GM18520 (cell line): ENCODE results near the gene EDN2.

Experiments
- ATAC-seq: cut with Tn5 transposase; IDR thresholded peaks from one replicate; pipeline ENCODE4 v1.9.1; 2021; ENCODE audit not compliant: unreplicated experiment

EDN2 gene

DNA sequence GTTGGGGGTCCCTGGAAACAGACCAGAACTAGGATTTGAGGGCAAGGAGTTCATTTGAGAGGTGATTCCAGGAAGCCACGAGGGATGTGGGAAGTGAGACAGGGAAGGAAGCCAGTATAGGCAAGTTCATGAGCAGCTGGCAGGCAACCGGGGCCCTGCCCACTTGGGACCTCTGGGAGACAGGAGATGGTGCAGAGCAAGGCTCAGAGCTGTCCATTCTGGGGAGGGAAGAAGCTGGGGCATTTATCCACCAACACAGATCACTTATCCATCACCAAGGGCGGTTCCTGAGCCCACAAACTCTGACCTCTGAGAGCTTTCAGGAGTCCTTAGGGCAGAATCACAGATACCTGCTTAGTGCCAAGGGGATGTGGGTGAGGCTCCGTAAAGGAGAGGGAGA lies 16.8 kb downstream of the EDN2 start:
- ATAC-seq: no peak

DNA sequence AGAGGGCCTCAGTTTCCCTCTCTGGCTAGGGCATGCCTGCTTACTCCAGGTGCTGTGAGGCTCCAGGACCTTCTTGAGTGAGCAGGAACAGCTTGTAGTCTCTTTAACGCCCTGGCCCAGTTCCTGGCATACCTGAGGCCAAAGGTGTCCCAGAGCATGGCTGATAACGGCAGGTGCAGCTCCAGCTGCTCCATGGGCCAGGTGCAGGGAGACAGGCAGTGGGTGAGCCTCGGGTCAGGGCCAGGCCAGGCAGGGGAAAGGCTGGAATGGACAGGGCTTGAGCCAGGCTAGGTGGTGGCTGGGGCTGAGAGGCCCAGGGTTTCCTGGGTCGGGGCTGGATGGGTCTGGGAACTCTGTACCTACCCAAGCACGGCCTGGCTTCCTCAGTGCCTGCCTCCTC lies 18.3 kb downstream of the EDN2 start:
- ATAC-seq: no peak

DNA sequence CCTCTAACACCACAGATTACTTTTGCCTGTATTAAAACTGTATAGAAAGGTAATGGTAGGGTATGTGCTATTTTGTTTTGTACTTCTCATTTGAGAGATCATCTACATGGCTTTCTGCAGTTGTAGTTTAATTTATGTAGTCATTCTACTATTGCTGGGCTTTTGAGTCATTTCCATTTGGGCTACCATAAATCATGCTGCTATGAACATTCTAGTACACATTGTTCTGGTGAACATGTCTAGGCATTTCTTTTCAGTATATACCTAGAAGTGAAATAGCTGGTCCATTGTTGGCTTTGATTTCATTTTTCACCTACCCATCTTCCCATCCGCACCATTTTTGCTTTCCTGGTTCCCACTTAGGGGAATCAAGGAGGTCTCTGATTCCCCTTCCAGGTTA lies 18.7 kb downstream of the EDN2 start:
- no peak for ATAC-seq

DNA sequence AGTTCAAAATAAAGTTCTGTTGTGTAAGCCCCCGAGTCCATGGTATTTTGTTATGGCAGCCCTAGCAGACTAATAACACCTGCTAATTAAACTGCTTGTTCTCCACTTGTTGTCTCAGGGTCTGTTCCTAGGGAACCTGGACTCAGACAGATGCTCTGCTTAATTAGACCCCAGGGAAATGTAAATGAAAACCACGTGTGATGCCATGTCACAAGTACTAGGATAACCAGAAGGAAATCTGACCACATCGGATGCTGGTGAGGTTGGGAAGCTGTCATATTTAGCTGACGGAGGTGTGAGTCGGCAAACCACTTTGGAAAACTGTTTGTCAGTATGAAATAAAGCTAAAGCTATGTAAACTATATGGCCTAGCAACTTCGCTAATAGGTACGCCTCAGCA lies 19.6 kb downstream of the EDN2 start:
- no peak for ATAC-seq

DNA sequence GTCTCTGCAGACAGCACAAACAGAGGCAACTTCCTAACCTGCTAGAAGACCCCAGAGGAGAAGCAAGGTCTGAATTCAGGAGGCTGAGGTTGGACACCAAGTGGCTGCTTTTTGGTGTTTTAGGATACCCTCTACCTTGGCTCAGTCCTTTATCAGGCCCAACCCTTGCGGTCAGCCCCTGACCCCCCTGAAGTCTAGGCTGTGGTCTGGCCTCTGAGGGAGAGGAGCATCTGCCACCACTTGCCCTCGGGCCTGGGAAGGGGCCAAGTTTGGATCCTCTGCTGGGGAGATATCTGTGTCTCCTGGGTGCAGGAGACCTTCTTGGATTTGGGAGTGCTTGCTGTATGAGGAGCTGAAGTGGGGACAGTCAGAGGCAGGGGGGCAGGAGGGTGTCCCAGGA lies 21.0 kb downstream of the EDN2 start:
- ATAC-seq: no peak

DNA sequence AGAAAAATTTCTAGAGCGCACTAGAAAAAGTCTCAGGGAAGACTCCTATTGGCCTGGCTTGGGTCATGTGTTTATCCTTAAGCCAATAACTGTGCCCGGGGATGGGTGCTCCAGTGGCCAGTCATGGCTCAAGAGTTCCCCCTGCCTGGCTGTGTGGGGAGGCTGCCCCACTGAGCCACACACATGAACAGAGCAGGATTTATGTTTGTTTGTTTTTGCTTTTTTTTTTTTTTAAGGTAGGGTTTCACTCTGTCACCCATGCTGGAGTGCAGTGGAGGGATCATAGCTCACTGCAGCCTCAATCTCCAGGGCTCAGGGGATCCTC lies 21.8 kb downstream of the EDN2 start:
- no peak for ATAC-seq

DNA sequence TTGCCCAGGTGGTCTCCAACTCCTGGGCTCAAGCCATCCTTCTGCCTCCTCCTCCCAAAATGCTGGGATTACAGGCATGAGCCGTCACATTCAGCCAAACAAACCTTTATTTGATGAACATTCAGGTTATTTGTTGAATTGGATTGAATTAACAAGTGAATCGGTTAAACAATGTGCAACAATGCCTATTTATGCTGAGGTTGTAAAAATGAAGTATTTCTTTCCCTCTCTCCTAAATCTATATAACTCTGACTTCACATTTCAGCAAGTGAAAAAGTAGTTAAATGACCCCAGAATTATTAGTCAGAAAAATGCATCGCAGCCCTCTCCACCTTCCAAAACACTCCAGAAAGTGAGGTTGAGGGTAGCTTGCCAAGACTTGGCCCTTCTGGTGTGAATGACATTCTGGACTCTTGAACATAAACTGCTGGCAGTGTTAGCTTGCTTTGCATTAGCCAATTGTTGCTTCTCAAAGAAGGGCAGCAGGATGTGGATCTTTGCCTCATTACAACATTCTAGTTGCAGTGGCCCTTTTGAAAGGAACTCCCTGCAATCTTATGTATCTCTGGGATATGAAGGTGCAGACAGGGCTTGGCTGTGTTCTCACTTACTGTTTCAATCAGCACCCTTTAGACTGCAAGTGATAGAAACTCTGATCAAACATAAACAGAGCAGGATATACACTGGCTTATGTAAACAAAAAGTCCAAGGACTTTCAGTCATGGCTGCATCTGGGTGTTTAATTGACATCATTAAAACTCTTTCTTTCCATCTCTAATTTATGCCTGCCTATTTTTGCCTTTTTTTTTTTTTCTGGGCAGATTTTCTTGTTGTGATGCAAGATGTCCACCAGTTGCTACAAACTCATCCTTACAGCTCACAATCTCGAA lies 22.4 kb downstream of the EDN2 start:
- no peak for ATAC-seq

DNA sequence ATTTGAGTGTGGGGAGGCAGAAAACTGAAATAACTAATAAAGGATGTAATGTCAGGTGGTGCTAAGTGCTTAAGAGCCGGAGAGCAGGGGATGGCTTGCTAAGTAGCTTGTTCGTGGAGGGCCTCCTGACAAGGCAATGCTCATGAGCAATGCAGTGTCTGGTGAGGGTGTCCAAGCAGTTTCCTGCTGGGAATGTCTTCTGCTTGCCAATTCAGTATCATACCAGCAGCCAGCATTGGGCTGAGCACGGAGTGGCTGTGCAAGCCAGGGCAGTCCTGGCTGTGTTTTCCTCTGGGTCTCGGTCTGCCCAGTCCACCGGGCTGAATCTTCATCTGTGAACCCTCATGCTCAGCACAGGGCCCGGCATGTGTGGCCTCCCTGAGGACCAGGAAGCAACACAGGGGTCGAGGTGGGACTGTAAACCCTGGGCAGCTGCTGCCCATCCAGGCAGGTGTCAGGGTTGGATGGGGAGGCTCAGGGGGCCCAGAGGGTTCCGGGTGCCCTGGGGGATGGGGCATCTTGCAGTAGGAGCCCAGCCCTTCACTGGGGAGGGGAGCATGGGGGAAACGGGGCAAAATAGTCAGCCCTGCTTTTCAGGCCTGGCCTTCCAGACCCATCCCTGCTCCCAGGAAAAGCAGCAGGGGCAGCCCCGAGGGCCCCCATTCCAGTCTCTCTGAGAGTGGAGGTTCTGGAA lies 27.5 kb downstream of the EDN2 start:
- no peak for ATAC-seq

DNA sequence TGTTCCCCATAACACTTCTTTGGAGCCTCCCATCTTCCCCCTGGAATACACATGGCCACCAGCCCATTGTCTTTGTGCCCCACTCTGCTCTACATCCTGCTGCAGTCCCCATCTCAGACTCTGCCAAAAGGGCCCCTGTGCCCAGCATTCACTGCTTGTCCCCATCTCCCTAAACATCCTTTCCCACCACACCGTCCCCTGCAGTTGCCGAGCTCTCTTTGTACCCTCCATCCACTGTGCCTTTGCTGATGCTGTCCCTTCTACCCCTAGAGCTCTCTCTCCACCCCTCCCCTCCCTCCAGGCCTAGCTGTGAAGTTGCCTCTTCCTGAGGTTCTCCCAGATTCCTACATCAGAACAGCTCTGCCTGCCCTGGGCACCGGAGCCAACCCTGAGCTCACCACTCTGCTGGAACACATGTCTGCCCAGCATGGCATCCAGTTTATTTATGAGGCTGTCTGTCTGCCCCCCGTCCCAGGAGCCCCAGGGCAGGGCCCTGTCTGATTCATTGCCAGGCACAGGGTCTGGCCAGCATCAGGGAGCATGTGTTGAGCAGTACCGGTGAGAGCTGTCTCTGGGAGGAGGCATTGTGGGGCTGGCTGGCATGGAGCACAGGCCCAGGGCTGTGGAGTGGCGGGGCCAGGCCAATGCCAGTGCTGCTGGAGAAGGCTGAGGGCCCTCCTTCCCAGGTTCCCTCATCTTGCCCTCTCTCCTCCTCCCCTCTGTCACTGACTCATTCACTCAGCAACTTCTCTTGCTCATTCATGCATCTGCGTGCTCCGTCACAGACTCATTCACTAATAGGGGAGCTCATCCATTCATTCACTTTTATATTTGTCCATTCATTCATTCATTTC lies 28.8 kb downstream of the EDN2 start:
- ATAC-seq: no peak

DNA sequence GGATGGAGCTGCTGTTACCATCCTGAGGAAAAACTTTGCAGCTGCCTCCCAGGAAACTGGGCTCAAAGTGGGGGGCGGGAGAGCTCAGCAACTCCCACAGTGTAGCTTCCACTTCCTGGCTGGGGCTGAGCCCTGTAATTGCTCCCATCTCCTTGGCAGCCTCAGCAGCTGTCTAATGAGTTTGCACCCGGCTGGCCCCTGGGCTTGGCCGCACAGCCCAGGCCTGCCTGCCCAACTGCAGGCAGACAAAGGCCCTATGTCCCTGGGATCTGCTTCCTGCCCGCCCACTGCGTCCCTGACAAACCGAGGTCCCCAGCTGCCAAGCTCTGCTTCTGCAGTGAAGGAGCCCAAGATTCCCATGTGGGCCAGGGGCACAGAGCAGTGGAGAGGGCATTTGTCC lies 30.1 kb downstream of the EDN2 start:
- no peak for ATAC-seq

DNA sequence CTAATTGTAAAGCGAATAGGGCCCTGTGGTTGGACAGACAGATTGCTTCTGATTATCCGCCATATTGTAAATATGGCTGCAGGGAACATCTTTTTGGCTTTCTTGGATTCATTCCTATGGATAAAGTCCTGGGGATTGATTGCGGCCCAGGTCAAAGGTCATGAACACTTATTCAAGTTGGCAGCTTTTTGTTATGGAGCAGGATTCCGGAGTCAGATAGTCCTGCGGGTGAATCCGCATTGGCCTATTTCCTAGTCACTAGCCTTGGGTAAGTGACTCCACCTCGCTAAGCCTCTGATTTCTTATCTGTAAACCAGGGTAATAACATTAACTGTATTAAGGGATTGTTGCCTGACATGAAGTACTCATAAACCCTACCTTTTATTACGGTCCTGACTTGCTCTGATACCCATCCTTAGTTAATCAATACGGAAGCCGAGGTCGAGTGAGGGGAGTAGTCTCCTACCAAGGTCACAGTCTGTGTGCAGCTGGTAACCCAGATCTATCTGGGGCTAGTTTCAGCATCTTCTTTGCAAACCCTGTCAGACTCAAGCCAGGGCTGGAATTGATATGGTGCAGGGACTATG lies 31.7 kb downstream of the EDN2 start:
- no peak for ATAC-seq

DNA sequence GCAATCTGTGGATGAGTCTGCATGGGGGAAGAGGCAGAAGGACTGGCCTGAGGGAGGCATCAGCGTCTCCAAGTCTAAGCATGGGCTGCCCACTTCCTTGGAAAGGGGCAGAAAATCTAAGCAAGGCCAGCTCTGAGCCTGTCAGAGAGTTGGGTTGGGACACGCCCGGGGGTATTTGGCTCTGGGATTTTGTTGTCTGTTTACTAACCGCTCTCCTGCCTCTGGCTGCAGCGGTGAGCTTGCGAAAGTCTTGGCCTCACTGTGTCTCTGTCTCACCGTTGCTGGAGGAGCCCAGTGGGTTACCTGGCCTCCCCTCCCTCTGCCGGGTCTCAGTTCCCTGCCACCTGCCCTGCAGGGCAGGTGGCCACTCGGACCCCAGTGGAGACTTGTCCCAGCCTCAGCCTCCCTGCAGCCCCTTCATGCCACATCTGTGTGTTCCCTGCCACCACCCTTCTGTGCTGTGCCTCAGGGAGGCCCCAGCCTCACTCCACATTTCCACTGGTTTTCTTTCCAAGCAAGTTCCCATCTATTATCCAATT lies 33.7 kb downstream of the EDN2 start:
- no peak for ATAC-seq

DNA sequence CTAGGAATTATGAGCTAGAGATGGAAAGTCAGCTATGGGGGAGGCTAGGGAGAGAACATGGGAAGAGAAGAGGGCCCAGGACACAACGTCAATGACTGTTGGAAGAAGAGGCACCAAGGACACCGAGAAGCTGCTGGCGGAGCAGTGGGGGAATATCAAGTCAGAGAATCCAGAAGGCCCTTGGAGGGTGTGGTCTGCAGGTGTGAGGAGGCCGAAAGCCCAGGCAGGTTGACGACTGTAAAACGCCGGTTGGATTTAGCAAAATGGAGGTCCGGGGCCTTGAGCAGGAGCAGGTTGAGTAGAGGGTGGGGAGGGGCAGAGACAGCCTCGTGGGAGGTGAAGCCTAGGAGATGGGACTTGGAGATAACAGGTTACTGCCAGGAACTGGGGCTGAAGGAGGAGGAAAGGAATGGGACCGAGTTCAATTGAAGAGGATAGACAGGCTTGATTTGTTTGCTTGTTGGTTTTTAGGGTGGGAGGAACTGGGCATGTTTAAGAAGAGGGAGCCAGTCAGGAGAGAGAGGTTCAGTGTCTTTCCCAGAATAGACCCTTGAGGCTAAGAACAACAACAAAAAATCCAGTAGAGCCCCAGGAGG lies 35.1 kb downstream of the EDN2 start:
- no peak for ATAC-seq

DNA sequence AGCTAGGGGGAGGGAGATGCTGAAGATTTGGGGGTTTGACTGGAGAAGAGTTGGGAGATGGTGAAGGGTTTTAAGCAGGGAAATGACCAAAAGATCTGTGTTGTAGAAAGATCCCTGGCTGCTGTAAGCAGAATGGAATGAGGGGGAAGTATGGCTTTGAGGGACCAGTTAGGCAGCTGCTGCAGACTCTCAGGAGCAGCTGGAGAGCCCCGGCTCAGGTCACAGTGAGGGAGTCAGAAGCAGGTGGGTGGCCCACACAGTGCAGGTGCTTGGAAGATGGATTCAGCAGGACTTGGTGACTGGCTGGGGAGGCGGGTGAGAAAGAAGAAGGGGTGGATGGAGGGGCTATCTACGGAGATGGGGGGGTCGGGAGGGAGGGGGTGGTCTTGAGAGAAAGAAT lies 35.7 kb downstream of the EDN2 start:
- no peak for ATAC-seq

DNA sequence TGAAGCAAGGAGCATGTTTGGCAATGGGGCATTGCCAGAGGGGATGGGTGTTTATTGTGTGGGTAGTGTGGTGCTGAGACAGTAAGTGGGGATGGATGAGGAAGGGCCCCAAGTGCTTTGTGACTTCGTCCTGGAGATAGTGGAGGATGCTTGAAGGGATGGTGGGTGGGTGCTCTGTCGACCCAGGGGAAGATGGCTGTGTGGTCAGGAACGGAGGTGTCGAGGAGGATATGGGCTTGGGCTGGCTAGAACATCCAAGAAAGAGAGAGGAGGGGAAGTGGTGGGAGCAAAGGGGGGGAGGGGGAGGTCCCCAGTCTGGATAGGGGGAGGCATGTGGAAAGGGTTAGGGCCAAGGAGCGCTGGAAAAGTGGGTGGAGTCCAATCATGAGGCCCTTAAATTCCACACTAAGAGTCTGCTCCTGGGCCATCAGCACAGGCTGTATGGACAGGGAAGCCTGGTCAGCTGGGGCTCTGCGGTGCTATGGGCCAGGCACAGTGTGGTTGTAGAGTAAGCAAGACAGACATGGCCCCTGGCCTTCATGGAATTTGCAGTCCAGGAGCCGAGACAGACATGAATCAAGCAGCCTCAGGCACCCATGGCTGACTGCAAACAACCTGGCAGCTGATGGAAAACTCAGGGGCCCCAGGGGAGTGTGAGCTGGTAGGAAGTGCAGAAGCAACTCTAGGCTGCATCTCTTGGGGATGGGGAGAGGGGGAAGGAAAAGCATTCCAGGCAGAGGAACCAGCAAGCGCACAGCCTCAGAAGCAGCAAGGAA lies 36.3 kb downstream of the EDN2 start:
- ATAC-seq: no peak

DNA sequence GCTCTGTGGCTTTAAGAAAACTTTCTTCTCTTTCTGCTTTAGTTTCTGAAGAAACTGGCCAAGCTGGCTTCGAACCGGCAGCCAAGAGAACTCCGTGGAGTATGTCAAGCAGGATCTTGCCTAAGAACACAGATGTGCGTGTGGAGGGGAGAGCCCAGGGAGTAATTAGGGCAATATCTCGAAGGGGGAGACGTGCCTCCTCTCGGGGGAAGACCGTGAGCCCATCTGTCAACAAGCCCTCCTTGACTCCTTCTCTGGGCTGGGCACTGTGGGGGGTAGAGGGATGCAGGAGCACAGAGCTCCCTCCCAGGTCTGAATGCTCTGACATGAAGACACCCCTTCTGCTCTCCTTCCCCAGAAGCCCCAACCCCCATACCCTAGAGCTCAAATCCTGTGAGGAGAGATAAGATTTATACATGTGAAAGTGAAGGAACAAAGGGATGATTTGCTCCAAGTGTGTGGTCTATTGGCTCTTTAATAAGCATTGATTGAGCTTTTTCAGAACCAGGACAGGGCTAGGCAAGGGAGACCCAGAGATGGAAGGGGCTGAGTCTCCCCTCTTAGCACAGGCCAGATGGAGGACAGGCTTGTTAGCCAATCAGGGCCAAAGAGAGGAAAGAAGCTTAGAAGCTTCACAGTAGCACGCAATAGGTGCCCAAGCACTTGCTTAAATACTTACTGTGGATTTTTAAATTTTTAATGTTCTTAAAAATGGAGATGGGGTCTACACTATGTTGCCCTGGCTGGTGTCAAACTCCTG lies 37.5 kb downstream of the EDN2 start:
- no peak for ATAC-seq

DNA sequence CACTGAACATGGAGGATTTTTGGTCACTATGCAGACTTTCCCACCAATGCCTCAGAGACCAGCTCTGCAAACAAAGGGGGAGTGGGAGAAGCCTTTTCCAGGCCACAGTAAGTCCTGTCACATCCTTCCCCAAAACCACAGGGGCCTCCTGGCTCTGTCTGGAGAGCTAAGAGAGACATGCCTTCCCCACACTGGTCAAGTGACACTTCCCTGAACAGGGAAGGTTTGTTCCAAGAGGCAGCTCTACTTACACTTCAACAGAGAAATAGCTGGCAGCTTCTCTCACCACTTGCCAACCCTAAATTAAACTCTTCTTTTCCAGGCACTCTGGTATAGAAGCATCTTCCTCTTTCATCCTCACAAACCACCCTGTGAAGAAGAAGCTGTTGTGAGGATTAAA lies 39.7 kb downstream of the EDN2 start:
- no peak for ATAC-seq

DNA sequence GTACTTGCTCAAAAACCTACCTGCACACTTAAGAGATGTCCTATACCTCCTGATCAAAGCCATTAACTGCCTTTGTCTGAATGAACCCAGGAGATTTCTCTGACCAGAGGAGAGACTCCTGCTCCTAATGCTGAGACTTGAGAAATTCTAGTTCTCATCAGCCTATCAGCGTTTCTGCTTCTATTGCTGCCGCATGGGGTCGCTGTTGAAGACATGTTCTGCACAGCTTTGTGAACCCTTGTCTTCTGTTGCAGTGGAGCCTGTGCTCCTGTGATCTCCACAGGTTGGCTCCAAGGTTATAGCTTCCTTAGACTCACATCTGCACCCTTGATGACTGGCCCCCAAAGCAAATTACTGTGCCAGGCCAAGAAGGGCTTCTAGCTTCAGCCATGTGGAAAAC lies 40.2 kb downstream of the EDN2 start:
- no peak for ATAC-seq

DNA sequence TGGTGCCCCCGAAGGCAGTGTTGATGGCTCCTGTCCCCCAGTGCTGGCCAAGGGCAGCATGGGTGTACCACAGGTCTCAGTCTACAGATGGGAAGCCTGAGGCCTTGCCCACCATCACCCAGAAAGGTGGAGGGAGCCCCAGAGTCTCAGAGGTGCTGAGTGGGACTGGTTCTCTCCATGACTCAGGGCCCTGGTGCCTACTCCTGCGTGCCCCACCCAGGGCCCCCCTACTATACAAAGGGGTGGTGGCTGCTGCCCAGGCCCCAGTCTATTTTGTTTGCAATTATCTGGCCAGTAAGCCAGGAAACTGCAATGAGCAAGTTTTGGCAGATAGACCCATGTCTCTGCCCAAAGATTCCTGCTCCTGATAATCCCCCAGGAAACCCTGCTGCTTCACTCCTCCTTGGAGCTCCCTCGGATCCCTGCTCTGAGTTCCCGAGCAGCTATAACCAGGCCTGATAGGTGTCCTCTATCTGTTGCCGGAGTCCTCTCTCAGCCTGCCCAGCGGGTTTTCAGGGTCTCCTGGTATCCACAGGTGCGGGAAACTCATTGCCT lies 41.7 kb downstream of the EDN2 start:
- ATAC-seq: no peak
